Measurements from ENCODE around the gene TCN1.

GRCh38 chr11:59813364-59813763, 52.9 kb downstream of the TCN1 start:
- no peak for TF ChIP-seq EP300 (IDR thresholded peaks at IDR 0.05)
- no peak for TF ChIP-seq CTCF (IDR thresholded peaks at IDR 0.05)

All from upper lobe of left lung (tissue), 4 donors.